Transverse colon (tissue), 3 donors: ENCODE data around the gene SPAG4.

Experiments used
- POLR2A ChIP-seq: fragments of 450-650 bp; IDR thresholded peaks from one replicate; pipeline ENCODE4 v1.6.1; 2016; ENCODE audit warnings: antibody characterized with exemption, mild to moderate bottlenecking, moderate library complexity
- TF ChIP-seq, protein P1 (sequence below), 5 experiments: fragments of 200-600 bp in 3 of 5; fragments of 450-650 bp in 2 of 5; sonication (generic) in 3 of 5; IDR thresholded peaks; 1 replicate in 2 of 5; 2 replicates in 3 of 5; pipeline ENCODE4 v1.5.1; 2016 to 2017; ENCODE audit warnings: antibody characterized with exemption in 5 of 5, inconsistent platforms in 3 of 5, mild to moderate bottlenecking in 2 of 5, moderate library complexity in 1 of 5

- TF ChIP-seq, protein P1, sequence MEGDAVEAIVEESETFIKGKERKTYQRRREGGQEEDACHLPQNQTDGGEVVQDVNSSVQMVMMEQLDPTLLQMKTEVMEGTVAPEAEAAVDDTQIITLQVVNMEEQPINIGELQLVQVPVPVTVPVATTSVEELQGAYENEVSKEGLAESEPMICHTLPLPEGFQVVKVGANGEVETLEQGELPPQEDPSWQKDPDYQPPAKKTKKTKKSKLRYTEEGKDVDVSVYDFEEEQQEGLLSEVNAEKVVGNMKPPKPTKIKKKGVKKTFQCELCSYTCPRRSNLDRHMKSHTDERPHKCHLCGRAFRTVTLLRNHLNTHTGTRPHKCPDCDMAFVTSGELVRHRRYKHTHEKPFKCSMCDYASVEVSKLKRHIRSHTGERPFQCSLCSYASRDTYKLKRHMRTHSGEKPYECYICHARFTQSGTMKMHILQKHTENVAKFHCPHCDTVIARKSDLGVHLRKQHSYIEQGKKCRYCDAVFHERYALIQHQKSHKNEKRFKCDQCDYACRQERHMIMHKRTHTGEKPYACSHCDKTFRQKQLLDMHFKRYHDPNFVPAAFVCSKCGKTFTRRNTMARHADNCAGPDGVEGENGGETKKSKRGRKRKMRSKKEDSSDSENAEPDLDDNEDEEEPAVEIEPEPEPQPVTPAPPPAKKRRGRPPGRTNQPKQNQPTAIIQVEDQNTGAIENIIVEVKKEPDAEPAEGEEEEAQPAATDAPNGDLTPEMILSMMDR (IDR thresholded peaks at IDR 0.05) = no peak
- TF ChIP-seq POLR2A = no peak
These were observed 17.2 kb upstream of the SPAG4 start for GRCh38 chr20:35598476-35598875.
